HG02610 (cell line): ENCODE measurements around the gene CLIC4.
"Not testable (repeated sequence)": the region's sequence is repeated elsewhere in the genome, so short reads cannot be mapped to it uniquely, and the experiment has no call there.

Source experiments
- ATAC-seq: cut with Tn5 transposase; IDR thresholded peaks from one replicate; pipeline ENCODE4 v1.9.1; 2021; ENCODE audit warnings: mild to moderate bottlenecking, moderate library complexity; ENCODE audit not compliant: unreplicated experiment

Gene CLIC4

GRCh38 chr1:24803220-24803619 is 58.0 kb downstream of the CLIC4 start:
- ATAC-seq: no peak

DNA sequence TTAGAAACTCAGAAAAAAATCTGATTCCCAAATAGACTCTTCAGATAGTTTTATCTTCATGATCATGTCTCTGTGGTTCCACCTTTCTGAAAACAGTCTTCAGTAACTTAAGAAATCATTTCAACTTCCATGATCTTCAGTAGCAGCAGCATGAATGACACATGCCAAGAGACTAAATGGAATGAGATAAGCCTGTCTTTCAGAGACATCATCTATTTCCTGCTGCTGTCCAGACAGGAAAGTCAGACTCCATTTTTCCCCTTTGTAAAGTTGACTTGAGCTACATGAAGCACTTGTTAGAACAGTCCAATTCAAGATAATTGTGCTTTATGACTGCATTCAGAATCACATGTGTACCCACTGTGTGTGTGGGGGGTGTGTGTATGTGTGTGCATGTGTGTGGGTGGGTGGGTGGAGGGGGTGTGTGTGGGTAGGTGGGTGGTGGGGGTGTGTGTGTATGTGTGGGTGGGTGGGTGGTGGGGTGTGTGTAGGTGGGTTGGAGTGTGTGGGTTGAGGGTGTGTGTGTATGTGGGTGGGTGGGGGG is 58.8 kb downstream of the CLIC4 start:
- no peak for ATAC-seq

DNA sequence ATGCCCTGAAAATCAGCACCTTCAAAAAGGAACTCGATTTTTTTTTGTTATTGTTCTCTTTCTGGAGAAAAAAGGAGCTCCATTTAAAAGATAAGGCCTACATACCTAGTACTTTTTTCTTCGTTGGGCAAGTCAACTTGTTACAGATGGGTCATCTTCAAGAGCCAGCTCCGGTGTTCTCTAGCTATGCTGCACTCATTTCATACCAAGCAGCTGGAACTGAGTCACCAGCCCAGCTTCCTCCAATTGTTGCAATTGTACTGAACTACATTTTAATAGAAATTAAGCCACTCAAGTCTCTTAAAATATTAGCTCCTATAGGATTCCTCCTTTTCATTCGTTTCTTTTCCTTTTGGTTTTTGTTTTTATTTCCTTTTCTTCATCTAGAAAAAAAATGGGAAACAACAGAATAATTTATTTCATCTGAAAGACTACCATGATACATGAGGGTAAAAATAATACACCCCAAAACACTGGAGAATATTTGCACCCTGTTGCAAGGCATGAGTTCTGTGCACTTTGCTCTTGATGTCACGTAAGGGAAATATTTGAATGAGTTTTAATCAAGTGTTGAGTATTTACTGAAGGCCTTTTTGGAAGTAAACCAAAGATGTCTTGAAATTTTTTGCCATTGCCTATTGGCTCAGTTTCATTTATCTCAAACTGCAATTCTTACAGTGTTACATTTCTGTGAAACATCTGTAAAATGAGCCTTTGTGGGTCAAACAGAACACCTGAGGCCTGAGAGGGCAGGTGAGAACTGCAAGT is 60.5 kb downstream of the CLIC4 start:
- no peak for ATAC-seq

- no peak for ATAC-seq
Observed at GRCh38 chr1:24806588-24806987, 61.3 kb downstream of the CLIC4 start.

DNA sequence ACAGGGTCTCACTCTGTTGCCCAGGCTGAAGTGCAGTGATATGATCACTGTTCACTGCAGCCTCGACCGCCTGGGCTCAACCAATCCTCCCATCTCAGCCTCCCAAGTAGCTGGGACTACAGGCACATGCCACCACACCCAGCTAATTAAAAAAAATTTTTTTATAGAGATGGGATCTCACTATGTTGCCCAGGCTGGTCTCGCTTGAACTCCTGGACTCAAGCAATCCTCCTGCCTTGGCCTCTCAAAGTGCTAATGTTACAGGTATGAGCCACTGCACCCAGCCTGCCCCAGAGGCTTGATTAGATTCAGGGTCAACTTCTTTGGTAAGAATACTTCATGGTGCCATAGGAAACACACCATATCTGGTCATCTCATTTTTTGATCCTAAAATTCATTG is 66.2 kb downstream of the CLIC4 start:
- ATAC-seq: not testable (repeated sequence)

GRCh38 chr1:24820221-24820620 is 75.0 kb downstream of the CLIC4 start:
- not testable (repeated sequence) for ATAC-seq

- no peak for ATAC-seq
Observed at GRCh38 chr1:24822887-24823286, 77.6 kb downstream of the CLIC4 start.

DNA sequence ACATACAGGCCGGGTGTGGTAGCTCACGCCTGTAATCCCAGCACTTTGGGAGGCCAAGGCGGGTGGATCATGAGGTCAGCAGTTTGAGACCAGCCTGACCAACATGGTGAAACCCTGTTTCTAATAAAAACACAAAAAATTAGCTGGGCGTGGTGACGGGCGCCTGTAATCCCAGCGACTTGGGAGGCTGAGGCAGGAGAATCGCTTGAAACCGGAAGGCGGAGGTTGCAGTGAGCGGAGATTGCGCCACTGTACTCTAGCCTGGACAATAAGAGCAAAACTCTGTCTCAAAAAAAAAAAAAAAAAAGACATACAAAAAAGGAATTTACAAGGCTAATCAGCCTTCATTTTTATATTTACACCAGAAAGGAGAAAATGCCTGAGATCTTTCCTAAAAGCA is 78.2 kb downstream of the CLIC4 start:
- ATAC-seq: not testable (repeated sequence)

DNA sequence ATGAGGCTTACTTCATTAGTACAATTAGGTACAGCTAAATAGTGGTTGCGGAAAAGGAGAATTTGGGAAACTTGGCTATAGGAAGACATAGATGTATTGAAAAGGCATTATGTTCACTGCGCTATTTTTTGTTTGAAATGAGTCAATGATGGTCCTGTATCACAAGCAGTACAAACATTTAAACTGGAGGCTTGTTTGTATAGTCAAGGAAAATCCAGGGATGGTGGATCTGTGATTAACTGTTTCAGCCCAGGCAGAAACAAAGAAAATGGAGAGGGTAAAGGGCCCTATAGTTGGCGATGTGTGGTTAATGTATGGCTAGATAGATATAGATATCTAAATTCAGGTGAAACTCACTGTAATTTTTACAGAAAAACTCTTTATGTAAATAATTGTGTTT is 79.9 kb downstream of the CLIC4 start:
- no peak for ATAC-seq

DNA sequence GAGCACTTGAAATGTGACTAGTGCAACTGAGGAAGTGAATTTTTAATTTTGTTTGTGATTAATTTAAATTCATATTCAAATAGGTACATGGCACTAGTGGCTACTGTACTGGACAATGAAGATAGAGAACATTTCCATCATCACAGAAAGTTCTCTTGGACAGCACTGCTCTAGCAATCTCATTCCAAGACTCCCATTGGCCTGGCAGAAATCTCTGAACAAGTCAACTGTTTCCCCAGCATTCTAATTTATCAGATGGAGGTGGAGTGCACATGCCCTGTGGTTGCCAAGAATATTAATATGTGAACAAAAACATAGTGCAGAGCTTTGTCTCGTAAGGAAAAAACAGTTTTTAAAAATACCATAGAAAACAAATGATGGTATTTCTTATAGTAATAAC is 81.3 kb downstream of the CLIC4 start:
- no peak for ATAC-seq

DNA sequence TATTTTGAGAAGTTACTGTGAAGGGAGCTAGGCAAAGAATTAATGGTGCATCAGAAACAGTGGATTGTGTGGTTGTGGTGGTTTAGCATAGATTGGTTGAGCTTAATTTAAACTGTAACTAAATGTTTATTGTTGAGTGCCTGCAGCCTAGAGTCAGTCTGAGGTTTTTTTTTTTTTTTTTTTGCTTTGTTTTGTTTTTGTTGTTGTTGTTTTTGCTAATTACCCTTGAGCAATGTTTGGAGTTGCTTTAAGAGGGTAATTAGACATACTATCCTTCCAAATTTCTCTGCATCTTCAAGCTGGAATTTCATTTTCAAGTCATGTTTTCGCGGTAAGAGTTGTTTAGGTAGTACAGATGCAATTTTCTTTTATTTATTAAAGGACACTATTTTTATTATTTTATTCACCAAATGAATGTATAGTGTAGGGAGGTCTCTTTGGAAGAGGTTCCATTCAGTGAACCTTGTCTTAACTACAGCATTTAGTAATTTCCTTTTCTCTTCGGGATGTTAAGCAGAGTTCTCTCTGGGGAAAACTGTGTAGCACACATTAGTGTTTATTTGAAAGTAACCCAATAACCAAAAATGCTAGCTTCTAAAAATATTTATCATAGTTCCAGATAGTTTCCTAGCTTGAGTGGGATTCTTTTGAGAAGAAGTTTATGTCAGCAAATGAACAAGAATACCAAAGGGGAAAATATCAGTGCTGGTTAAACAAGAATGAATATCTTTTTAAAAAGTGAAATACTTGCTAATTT is 82.3 kb downstream of the CLIC4 start:
- no peak for ATAC-seq

DNA sequence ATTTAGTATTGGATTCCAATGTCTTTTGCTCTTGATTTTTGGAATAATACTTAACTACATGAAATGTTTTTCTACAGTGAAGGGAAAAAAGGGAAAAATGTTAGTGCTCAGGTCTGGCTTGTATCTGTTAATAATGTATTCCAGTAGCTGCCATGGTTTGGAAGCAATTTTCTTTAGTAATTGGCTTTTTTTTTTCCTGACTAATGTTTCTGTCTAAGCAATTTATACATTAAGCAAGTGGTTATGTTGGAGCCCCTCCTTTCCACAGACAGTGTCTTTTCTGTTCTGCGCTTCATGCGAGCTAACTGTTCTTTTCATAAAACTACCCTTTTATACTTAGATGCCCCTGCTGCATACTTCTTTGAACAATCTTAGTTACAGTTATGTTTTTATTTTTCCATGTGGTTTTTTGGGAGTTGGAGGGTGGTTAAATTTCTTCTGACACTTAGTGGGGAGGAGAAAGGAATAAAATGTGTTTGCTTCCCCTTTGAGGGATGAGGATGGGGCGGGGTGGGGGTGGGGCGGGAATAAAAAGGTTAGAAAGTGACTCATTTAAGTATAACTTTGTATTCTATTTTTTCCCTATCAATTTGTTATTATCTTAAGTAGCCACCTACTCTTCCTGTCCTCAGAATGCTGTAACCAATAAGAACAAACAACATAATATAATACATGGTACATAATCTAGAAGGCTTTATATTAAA is 83.1 kb downstream of the CLIC4 start:
- ATAC-seq: no peak

- no peak for ATAC-seq
Observed at GRCh38 chr1:24828887-24829192, 83.6 kb downstream of the CLIC4 start.

DNA sequence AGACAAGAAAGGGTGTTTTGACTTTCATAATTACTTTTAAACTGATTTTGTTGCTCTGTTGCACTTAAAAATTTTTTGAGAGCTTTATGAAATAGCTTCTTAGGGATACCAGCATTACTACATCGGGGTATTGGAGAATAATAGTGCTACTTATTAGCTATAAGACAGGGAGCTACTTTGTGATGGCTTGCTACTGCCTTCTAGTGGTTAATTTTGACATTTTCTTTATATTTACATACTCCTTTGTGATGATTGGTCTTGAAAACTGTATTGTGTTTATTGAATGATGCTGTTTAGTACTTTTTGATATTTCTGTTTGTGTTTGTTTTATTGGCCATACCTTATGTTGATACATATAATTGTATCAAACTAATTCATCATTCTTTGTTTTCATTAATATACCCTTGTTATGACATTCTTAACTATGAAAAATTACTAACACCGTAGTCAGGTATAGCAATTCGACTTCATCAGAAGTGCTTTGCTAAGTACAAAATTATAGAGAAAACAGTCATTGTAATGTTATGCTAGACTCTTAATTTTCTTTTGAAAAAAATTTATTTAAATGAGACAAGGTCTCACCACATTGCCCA is 85.5 kb downstream of the CLIC4 start:
- ATAC-seq: no peak

GRCh38 chr1:24841593-24841992 is 96.3 kb downstream of the CLIC4 start:
- ATAC-seq: no peak

- ATAC-seq: no peak
Observed at GRCh38 chr1:24846671-24847070, 101.4 kb downstream of the CLIC4 start.

GRCh38 chr1:24847995-24848881 is 103.0 kb downstream of the CLIC4 start:
- peak; percentile 87 for ATAC-seq

DNA sequence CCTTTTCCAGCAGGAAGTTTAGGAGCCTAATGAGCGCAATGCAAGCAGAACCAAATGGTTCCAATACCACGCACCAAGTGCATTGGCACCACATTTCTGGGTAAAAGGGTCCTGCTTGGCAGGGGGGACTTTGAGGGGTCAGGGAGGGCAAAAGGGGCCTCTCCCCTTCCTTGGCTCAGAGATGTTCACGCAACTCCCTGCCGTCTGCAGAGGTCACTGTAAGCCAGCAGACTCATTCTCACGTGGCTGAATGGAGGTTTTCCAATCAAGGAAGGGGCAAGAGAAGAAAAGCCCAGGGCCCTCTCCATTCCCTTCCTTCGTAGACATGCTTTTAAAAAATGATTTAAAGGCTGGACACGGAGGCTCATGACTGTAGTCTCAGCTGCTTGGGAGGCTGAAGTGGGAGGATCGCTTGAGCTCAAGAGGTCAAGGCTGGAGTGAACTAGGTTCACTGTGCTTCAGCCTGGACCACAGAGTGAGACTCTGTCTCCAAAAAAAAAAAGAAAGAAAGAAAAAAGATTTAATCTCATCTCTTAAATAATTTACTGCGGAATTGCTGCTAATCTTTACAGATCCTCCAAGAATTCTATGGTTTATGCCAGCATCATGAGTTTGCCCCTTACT is 104.5 kb downstream of the CLIC4 start:
- ATAC-seq: no peak

GRCh38 chr1:24850328-24850920 is 105.2 kb downstream of the CLIC4 start:
- no peak for ATAC-seq
